Fibroblast of lung (primary cell): ENCODE results near the gene CLASP2. TPM values are rescaled to one million over a fixed set of nuclear protein-coding genes. Genes with fewer than 3 reads are reported as not detected.
"Not testable (repeated sequence)": the region's sequence is repeated elsewhere in the genome, so short reads cannot be mapped to it uniquely, and the experiment has no call there.

ENCODE experiments used
- DNase-seq, 2 donors: peaks; one replicate each; pipeline versions ENCODE4 v3.0.0 to v3.0.0-alpha.2; 2010; ENCODE audit warnings: low read depth in 2 of 2
- H2AFZ ChIP-seq: 2 replicates; pipeline ENCODE4 v1.5.1; 2012; ENCODE audit warnings: low read length, control low read depth, inconsistent platforms
- H3K27ac ChIP-seq: 2 replicates; pipeline ENCODE4 v1.5.1; 2011; ENCODE audit warnings: low read length, control low read depth; ENCODE audit not compliant: insufficient read depth
- H3K27me3 ChIP-seq: 2 replicates; pipeline ENCODE4 v1.5.1; 2011; ENCODE audit warnings: mild to moderate bottlenecking, low read length; ENCODE audit not compliant: control insufficient read depth, insufficient read depth
- H3K36me3 ChIP-seq: 2 replicates; pipeline ENCODE4 v1.5.1; 2011; ENCODE audit warnings: low read length; ENCODE audit not compliant: control insufficient read depth, insufficient read depth
- H3K4me1 ChIP-seq: 2 replicates; pipeline ENCODE4 v1.5.1; 2011; ENCODE audit warnings: low read length; ENCODE audit not compliant: control insufficient read depth, insufficient read depth; ENCODE audit errors: extremely low read depth
- H3K4me2 ChIP-seq: 2 replicates; pipeline ENCODE4 v1.5.1; 2011; ENCODE audit warnings: low read length, control low read depth; ENCODE audit not compliant: insufficient read depth; ENCODE audit errors: extremely low read depth
- H3K4me3 ChIP-seq, 4 experiments: fragments of 200-600 bp in 1 of 4; sonication (generic) in 1 of 4; replicated peaks in 1 of 4; 2 replicates each; pipeline ENCODE4 v1.5.1; 2011 to 2016; ENCODE audit warnings: low read length in 4 of 4, low read depth in 3 of 4, mild to moderate bottlenecking in 3 of 4, control low read depth in 2 of 4, inconsistent platforms in 1 of 4, mixed read lengths in 1 of 4; ENCODE audit not compliant: insufficient read depth in 1 of 4; ENCODE audit errors: control extremely low read depth in 1 of 4
- H3K79me2 ChIP-seq: 2 replicates; pipeline ENCODE4 v1.5.1; 2012; ENCODE audit warnings: mild to moderate bottlenecking, low read length, inconsistent platforms; ENCODE audit not compliant: control insufficient read depth, insufficient read depth
- H3K9ac ChIP-seq: 2 replicates; pipeline ENCODE4 v1.5.1; 2011; ENCODE audit warnings: mild to moderate bottlenecking, low read length, control low read depth; ENCODE audit not compliant: insufficient read depth
- H3K9me3 ChIP-seq: 2 replicates; pipeline ENCODE4 v1.5.1; 2012; ENCODE audit warnings: low read depth, low read length; ENCODE audit not compliant: control insufficient read depth, insufficient read depth
- H4K20me1 ChIP-seq: 2 replicates; pipeline ENCODE4 v1.5.1; 2011; ENCODE audit warnings: low read length; ENCODE audit not compliant: control insufficient read depth, insufficient read depth; ENCODE audit errors: extremely low read depth
- CTCF ChIP-seq, 2 donors: IDR thresholded peaks in 1 of 2; conservative IDR thresholded peaks in 1 of 2; 1 replicate in 1 of 2; 2 replicates in 1 of 2; pipeline ENCODE4 v1.5.1; 2011 to 2012; ENCODE audit warnings: low read length in 2 of 2, control low read depth in 1 of 2, inconsistent platforms in 1 of 2, low read depth in 1 of 2, mild to moderate bottlenecking in 1 of 2
- EZH2 ChIP-seq: IDR thresholded peaks from 2 replicates; pipeline ENCODE4 v1.5.1; 2012; ENCODE audit warnings: low read length, control low read depth, mild to moderate bottlenecking; ENCODE audit errors: missing control alignments
- polyA plus RNA-seq, 2 donors: library from polyadenylated mRNA; depleted of rRNA in 1 of 2; stranded (reverse) in 1 of 2; unstranded in 1 of 2; fragments of >200 nt; gene quantifications; 2 replicates each; pipeline ENCODE4 v1.2.1, GENCODE V29; 2011 to 2012; ENCODE audit warnings: missing spikeins in 1 of 2
- total RNA-seq: library from RNA; depleted of rRNA; stranded (reverse); fragments of >200 nt; gene quantifications from 2 replicates; pipeline ENCODE4 v1.2.1, GENCODE V29; 2014

CLASP2 gene
- total and polyA plus RNA-seq, 2 donors (not counting 1 experiment from before 2014, with no cell fraction given), result 31.8 to 62.6 TPM

- H3K27me3 ChIP-seq, result no peaks in the 10 kb centered on the region
- H3K9ac ChIP-seq, result no peak overlapping the region
- peak overlapping the region; percentile 86 for H3K4me2 ChIP-seq
- H4K20me1 ChIP-seq, result no peaks in the 10 kb centered on the region
- no peaks in the 10 kb centered on the region for H3K9me3 ChIP-seq
- peak overlapping the region; percentile 39 to 84 (median 50) for H3K4me3 ChIP-seq
- peaks cover 13% of the 10 kb centered on the region for H3K4me1 ChIP-seq
- H3K36me3 ChIP-seq, result no peaks in the 10 kb centered on the region
- H2AFZ ChIP-seq, result peak overlapping the region; percentile 21
- TF ChIP-seq CTCF (conservative IDR thresholded peaks at IDR 0.05 in 1 of 2, IDR thresholded peaks at IDR 0.05 in 1 of 2; ENCODE audit: low read depth in 1 of 2, low read length in 2 of 2) (no peak), EZH2 (no peak)
- DNase-seq, result no peak
- peak overlapping the region; percentile 63 for H3K27ac ChIP-seq
- peaks cover 8% of the 10 kb centered on the region for H3K79me2 ChIP-seq
These were observed 59.4 kb downstream of the CLASP2 start for GRCh38 chr3:33658621-33658990.

GRCh38 chr3:33658039-33658438 is 60.0 kb downstream of the CLASP2 start:
- DNase-seq, result no peak
- Histone ChIP-seq H3K4me1 (peaks cover 11% of the 10 kb centered on the region), H3K4me2 (peak overlapping the region; percentile 86), H3K79me2 (peaks cover 8% of the 10 kb centered on the region), H4K20me1 (no peaks in the 10 kb centered on the region), H3K9me3 (no peaks in the 10 kb centered on the region), H3K27me3 (no peaks in the 10 kb centered on the region), H3K4me3 (peak overlapping the region in 3 of 4 experiments; percentile 44 to 84 (median 55)), H2AFZ (no peak overlapping the region), H3K9ac (no peak overlapping the region), H3K36me3 (no peaks in the 10 kb centered on the region), H3K27ac (no peak overlapping the region)
- TF ChIP-seq CTCF (conservative IDR thresholded peaks at IDR 0.05 in 1 of 2, IDR thresholded peaks at IDR 0.05 in 1 of 2; ENCODE audit: low read depth in 1 of 2, low read length in 2 of 2) (no peak), EZH2 (no peak)

GRCh38 chr3:33652736-33653135 is 65.3 kb downstream of the CLASP2 start:
- DNase-seq, result no peak
- Histone ChIP-seq H3K4me2 (no peak overlapping the region), H2AFZ (no peak overlapping the region), H3K27me3 (no peaks in the 10 kb centered on the region), H3K9me3 (no peaks in the 10 kb centered on the region), H4K20me1 (no peaks in the 10 kb centered on the region), H3K27ac (no peak overlapping the region), H3K9ac (no peak overlapping the region), H3K36me3 (no peaks in the 10 kb centered on the region), H3K79me2 (peaks cover 1% of the 10 kb centered on the region), H3K4me1 (no peaks in the 10 kb centered on the region), H3K4me3 (no peak overlapping the region)
- TF ChIP-seq CTCF (conservative IDR thresholded peaks at IDR 0.05 in 1 of 2, IDR thresholded peaks at IDR 0.05 in 1 of 2; ENCODE audit: low read depth in 1 of 2, low read length in 2 of 2), result no peak
- no peak for TF ChIP-seq EZH2

GRCh38 chr3:33651101-33651500 is 67.0 kb downstream of the CLASP2 start:
- not testable (repeated sequence) for H3K79me2 ChIP-seq, H3K4me1 ChIP-seq, H4K20me1 ChIP-seq, H3K4me3 ChIP-seq, H2AFZ ChIP-seq, H3K27me3 ChIP-seq, DNase-seq, H3K9me3 ChIP-seq, H3K9ac ChIP-seq, H3K36me3 ChIP-seq, H3K27ac ChIP-seq, H3K4me2 ChIP-seq
